NT2/D1 (cell line): ENCODE results near the gene PGPEP1.

Experiments used
- SUZ12 ChIP-seq: IDR thresholded peaks from 2 replicates; pipeline ENCODE4 v1.6.1; 2011; ENCODE audit not compliant: insufficient read length, insufficient read depth; ENCODE audit errors: extremely low read depth
- YY1 ChIP-seq: IDR thresholded peaks from 2 replicates; pipeline ENCODE4 v1.6.1; 2011; ENCODE audit not compliant: insufficient read length, insufficient read depth
- ZNF274 ChIP-seq: IDR thresholded peaks from 2 replicates; pipeline ENCODE4 v1.6.1; 2011; ENCODE audit warnings: mild to moderate bottlenecking, low read depth, low read length

- TF ChIP-seq ZNF274 (no peak), YY1 (no peak), SUZ12 (no peak)
These were observed 29.4 kb upstream of the PGPEP1 start for GRCh38 chr19:18310966-18311365.
